ENCODE results near the gene SLC38A10.

SLC38A10 gene

DNA sequence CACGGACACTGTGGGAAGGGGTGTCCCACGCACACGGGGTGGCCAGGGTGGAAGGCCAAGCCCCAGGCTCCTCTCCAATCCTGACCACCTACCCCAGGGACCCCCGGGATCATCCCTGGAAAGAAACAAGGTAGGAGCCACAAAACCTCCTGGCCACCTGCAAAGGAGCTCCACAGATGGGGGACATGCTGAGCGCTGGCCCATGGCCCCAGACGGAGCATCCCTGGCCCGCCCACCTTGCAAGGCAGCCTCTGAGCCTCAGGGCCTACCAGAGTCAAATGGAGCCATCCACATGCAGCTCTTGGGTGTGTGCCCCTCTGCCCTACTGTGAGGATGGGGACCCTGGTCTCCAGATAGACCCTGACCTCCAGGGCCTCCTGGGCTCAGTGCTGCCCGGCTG lies 16.3 kb downstream of the SLC38A10 start:
- DNase-seq (ENCODE audit: low read depth, low spot score): no peak

DNA sequence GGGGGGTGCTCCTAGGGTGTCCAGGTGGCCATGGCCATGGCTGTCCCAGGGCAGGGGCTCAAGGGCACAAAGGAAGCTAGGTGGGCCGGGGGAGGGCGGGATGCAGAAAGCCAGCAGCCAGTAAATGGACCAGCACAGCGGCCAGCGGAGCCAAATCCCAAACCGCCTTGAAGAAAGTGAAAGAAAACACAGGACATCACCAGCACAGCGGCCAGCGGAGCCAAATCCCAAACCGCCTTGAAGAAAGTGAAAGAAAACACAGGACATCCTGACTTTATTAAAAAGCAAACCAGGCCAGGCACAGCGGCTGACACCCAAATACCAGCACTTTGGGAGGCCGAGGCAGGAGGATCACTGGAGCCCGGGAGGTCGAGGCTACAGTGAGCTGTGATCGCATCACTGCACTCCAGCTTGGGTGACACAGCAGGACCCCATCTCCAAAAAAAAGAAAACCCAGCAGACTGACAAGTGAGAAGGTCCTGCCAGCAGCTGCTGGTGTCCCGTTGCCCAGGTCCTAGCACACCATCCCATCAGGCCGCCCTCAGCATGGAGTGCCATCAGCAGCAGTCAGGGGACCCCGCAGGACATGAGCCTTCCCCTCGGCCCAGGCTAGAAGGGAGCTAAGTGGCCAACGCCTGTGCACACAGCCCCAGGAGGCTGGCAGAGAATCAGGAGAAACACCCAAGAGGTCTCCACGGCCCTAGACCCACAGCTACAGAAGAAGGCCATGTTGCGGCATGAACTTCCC lies 17.0 kb downstream of the SLC38A10 start:
- no peak for DNase-seq (ENCODE audit: low read depth, low spot score)

GRCh38 chr17:81277421-81277820 lies 17.7 kb downstream of the SLC38A10 start:
- no peak for DNase-seq (ENCODE audit: low read depth, low spot score)

GRCh38 chr17:81276781-81277180 lies 18.3 kb downstream of the SLC38A10 start:
- no peak for DNase-seq (ENCODE audit: low read depth, low spot score)

DNA sequence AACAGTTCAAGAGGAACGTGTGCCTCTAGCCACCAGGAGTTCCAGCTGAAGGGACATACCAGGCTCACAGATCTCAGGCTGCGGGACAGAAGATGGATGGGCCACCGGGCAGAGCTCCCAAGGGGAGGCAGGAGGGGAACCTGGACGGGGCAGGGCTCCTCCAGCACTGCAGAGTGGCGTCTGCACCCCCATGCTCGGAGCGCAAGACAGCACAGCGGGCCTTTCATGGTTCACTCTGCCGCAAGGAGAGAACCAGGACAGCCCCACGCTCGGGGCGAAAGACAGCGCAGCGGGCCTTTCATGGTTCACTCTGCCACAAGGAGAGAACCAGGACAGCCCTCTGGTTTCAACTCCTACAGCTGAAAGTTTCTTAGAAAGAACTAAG lies 20.6 kb downstream of the SLC38A10 start:
- no peak for DNase-seq (ENCODE audit: low read depth, low spot score)

GRCh38 chr17:81273698-81274470 lies 21.2 kb downstream of the SLC38A10 start:
- no peak for DNase-seq (ENCODE audit: low read depth, low spot score)

- no peak for DNase-seq (ENCODE audit: low read depth, low spot score)
These were observed 22.5 kb downstream of the SLC38A10 start for GRCh38 chr17:81272616-81273015.

DNA sequence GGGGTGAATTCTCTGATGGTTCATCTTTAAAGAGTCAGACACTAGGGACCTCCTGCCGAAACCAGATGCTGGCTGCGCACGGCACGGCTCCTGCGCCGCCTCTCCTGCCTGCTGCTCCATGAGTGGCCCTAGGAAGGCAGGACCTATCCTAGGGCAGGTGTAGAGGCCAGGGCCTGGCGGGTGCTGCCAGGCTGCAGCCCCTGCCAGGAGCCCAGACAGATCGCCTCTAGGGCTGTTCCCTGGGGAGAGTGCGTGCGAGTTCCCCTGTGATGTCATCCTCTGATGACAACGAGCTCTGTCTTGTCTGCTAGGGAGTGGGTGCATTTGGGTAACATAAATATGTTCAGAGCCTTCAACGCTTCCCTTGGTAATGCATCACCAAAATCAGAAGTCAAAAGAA lies 23.9 kb downstream of the SLC38A10 start:
- no peak for DNase-seq (ENCODE audit: low read depth, low spot score)

DNA sequence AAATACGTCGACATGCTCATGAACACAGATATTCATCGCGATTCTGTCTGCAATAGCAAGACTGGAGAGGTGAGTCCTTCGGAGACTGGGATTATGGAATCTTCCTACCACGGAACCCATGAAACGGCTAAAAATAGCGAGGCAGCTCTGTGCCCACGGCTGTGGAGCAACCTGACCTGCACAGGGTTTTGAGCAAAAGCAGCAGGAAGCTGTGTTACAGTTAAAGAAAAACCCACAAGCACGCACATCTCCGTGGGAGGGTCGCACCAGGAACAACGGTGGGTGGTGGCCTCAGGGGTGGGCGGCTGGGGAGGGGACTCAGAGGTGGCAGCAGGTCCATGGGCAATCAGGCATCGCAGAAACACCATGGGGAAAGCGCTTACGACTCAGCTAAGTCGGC lies 24.8 kb downstream of the SLC38A10 start:
- DNase-seq (ENCODE audit: low read depth, low spot score): no peak

DNA sequence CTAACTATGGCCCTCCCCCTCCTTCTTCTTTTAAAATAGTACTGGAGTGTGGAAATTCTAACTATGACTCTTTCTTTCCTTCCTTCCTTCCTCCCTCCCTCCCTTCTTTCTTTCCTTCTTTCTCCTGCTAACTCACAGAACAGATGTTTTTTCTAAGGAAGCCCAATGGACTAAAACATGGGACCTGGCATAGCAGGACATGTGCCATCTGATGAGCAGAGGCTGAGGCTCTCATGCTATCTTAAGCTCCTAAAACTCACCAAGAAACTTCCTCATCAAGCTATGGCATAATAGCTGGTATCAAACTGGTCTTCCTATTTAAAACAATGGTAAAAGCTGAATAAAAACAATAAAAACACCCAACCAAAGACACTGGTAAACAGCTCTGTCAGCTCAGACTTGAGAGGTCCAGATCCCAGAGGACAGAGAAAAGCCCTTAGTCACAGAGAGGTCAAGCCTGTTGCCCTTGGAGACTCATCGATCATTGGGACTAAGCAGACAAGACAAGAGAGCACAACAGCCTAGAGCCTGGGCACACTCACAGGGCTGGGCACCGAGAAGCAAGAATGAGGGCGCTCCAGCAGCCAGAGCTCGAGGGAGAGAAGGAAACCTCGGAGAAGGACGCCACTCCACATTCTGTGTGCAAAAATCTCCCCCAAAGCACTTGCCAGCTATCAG lies 27.6 kb downstream of the SLC38A10 start:
- no peak for DNase-seq (ENCODE audit: low read depth, low spot score)

GRCh38 chr17:81265576-81265975 lies 29.5 kb downstream of the SLC38A10 start:
- no peak for DNase-seq (ENCODE audit: low read depth, low spot score)

GRCh38 chr17:81264640-81265039 lies 30.5 kb downstream of the SLC38A10 start:
- no peak for DNase-seq (ENCODE audit: low read depth, low spot score)

DNA sequence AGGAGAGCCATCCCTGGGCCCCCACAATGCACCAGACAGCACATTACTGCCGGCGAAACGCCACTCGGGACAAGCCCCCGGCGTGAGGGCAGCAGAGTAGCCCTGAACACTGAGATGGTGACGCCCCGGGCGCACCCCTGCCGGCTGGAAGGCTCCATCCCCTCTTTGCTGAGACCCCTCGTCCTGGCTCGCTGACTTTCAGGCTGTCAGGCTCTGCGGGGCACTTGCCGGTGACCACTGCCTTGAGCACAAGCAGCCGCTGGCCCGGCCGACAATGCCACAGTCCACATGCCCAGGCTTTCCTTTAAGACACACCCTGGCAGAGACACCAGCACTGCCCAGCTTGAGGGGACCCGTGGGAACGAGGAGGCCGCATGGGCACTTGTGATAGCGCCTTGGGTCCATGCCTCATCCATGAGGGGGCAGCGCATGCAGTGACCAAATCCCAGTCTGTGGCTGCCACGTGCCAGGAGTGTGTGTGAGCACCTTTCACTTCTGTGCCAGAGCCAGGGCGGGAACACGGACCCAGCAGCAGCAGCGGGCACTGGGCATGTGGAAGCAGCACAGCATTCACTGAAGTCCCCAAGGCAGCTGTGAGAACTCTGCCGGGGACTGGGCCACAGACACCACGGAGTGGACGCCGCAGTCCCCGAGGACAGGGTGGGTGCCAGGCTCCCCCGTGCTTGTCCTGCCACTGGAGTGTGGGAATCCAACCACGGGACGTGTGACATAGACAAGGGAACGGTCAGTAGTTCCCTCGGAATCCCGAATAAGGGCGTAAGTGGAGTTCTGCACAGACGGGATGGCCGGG lies 31.5 kb downstream of the SLC38A10 start:
- DNase-seq (ENCODE audit: low read depth, low spot score): no peak

DNA sequence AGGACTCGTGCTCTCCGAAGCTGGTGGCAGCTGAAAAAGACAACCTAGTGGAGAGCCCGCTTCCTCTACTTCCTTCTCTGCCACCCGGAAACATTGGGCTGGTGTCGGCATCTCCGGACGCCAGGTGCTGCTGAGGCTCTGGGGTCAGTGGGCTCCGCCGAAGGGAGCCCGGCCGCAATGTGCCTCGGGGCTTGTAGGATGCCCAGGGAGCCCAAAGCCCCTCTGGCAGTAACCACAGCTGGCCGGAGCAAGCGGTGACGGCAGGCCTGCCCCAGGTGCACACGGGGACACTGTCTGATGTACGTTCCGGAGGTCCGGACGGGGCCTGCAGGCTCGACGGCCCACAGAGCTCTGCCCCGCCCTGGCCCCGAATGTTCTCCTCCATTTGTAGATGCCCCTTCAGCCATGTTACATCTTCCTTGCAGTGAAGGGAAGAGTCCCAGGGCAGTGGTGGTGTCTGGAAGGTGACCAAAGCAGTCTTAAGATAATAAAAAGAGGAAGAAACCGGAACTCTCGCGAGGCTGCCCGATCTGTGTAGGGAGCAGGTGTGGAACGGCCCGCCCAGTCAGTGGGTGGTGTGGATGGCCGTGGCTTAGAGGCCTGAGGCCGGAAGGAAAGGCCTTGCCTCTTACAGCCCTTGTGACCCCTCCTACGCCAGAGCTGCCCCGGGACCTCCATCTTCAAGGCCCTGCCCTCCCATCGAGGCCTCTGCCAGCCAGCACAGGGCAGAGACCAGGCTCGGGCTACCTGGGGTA lies 33.3 kb downstream of the SLC38A10 start:
- DNase-seq (ENCODE audit: low read depth, low spot score): no peak

GRCh38 chr17:81261096-81261495 lies 34.0 kb downstream of the SLC38A10 start:
- no peak for DNase-seq (ENCODE audit: low read depth, low spot score)

DNA sequence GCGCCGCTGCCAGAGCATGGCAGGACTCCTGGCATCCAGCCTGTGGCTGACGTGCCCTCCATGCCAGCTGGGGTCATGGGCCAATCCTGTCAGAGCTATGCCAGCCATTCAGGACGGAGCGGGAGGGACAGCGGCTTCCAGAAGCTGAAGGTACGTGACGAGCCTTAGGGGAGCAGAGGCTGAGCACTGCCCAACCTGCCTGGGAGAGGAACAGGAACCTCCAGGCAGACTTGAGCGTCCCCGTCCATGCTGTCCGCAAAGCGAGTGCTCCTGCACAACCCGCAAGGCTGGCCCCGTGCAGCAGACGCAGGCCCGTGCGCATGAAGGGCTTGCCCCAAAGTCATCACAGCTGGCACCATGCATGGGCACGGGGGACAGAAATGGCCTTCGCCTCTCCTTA lies 34.5 kb downstream of the SLC38A10 start:
- no peak for DNase-seq (ENCODE audit: low read depth, low spot score)

DNA sequence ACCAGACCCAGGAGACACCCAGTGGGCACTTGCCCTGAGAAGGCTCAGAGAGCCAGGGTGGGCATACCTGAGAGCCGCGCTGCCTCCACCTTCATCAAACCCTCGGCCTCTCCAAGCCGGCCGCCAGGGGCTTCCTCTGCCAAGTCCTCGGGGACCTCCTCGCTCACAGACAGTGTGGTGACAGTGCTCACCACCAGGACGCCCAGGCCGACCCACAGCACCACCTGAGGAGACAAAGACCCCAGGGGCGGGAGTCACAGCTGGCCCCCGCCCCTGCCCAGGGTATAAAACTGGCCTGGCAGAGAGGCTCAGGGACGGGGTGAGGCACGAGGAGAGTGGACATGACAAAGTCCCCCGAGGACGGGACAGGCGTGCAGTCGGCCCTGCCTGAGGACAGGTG lies 34.9 kb downstream of the SLC38A10 start:
- no peak for DNase-seq (ENCODE audit: low read depth, low spot score)

- DNase-seq (ENCODE audit: low read depth, low spot score): no peak
These were observed 36.0 kb downstream of the SLC38A10 start for GRCh38 chr17:81259058-81259605.

GRCh38 chr17:81258292-81258691 lies 36.8 kb downstream of the SLC38A10 start:
- no peak for DNase-seq (ENCODE audit: low read depth, low spot score)

- no peak for DNase-seq (ENCODE audit: low read depth, low spot score)
These were observed 37.6 kb downstream of the SLC38A10 start for GRCh38 chr17:81257533-81257932.

DNA sequence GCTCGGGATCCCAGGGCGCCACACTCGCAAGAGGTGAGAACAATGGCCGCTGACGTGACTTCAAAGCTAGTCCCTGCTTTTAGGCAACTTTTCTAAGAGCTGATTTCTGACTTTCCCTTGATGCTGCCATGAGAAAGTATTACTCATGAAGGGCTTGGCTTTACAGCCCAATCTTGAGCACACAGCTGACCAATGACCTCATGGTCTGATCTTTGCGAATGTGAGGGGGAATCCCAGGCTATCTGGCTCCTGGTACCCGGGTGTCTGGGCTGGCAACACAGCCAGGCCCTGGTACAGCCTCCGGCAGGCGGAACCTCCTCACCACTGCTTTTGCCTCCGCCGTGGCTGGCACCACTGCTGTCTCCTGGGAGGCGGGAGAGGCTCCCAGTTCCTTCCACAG lies 38.5 kb downstream of the SLC38A10 start:
- DNase-seq (ENCODE audit: low read depth, low spot score): no peak

Measured in brain pericyte (primary cell).